Measurements from ENCODE around the gene DMAC1.
A peak's percentile ranks its signal among the peaks of the same experiment; 100 is the strongest.

DMAC1 gene, protein sequence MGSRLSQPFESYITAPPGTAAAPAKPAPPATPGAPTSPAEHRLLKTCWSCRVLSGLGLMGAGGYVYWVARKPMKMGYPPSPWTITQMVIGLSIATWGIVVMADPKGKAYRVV

DNA sequence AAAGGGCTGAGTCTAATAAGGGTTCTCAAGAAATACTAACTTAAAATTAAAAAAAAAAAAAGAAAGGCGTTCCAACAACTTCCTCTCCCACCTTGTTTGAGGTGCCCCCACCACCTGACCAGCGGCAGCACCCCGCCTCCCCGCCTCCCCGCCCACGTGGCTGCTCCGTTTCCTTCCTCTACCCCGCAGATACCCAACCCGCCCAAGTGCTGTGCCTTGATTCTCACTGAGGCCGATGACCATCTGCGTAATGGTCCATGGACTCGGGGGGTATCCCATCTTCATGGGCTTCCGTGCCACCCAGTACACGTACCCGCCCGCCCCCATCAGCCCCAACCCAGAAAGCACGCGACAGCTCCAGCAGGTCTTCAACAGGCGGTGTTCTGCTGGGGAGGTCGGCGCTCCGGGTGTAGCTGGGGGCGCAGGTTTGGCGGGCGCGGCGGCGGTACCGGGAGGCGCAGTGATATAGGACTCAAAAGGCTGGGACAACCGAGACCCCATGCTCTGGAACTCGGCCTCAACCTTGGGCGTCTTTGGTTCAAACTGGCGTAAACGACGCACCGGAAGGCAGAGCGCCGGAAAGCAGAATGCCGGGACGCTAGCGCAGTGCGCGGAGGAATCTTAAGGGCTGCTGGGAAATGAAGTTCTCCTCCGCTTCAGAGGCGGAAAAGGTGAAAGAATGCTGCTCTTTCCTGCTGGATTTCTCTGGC lies at the start of gene DMAC1:
TSS of gene DMAC1 (minus strand) at position 545 of the 710 bp plus-strand sequence. CDS start at position 501, 44 bp downstream.
- DNase-seq (ENCODE audit: low read depth): peak; percentile 86

- DNase-seq (ENCODE audit: low read depth): no peak
These were observed 49.8 kb upstream of the DMAC1 start for GRCh38 chr9:7849362-7849761.

DNA sequence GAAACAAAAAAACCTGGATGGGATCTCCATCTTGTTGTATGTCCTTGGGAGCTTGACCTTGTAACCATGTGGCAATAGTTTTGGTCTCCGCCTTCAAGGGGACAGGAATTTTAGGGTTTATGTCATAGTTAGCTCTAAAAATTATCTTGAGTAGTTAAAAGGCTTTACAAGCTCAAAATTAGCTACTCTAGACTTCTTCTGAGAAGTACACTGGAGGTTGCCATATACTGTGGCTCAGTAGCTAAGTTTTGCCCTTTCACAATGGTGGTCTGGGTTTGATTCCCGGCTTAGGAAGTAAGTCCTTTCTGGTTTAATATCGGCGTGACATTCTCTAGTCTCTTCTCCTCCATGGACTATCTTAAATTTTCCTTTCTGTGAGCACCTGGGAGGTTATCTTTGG lies 48.9 kb upstream of the DMAC1 start:
- no peak for DNase-seq (ENCODE audit: low read depth)

DNA sequence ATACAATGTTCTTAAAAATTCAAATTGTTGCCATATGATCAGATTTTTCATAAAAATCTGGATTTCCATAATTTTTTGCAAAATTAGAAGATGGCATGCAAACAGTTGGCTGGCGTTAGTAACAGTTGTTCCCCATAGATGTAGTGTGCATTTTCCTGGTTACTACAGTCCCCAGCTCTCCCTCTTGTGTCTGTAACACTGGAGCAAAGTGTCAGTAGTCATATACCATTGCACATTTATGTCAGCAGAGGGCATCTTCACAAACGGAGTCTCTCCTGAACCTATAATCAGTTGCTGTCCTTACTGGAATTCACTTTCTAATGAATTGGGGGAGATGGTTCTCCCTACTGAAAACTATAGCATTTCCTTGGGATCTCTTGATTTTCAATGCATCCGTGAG lies 44.7 kb upstream of the DMAC1 start:
- DNase-seq (ENCODE audit: low read depth): no peak

GRCh38 chr9:7841831-7842230 lies 42.3 kb upstream of the DMAC1 start:
- no peak for DNase-seq (ENCODE audit: low read depth)

GRCh38 chr9:7834531-7834930 lies 35.0 kb upstream of the DMAC1 start:
- DNase-seq (ENCODE audit: low read depth): no peak

DNA sequence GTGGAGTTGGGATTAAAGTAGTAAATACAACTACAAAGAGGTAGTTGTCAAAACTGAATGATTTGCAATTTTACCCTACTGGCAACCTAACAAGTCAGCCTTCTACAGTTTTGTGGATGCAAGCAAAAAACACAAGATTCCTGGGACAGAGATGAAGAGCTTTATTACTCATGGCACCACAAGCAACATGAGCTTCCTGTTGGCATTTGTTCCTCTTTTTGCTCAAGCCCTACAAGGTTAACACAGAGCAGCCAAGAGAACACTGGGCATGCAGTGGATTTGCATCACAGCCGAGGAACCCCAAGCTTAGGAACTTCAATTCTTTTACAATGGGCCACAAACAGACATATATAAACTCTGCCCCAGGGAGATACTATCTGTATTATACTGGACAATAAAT lies 28.8 kb upstream of the DMAC1 start:
- DNase-seq (ENCODE audit: low read depth): no peak

DNA sequence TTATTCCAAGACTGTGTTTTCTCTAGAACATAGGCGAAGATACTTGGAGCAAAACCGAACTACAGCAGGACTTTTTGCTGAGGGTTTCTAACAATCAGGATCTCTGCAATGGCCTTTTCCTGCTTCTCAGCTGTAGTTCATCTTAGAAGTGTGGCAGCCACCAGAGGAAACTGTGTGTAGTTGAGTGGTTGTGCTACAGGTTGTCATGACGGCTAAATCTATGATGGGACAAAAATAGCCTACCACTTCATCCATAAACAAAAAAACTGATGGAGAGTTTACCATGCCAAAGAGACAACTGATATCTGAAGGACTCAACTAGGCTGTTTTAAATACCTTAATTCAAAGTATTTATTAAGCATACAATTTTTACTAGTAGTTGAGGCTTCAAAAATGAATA lies 28.2 kb upstream of the DMAC1 start:
- no peak for DNase-seq (ENCODE audit: low read depth)

DNA sequence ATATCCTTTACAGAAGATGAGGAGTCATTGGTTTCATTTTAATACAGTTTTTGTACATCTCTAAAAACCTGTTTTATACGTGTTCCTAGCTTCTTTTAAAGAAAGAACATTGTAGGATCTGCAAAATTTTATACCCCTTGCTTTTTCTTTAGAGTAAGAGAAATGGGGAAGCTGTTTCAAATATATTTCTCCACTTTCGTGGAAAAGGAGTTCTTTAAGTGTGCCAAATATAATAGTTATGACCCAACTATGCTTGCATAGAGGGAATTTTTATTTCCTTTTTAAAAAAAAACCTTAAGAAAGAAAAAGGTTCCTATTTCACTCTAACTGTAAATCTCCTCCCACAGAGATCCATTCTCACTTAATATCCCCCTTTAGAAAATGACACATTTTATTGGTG lies 27.5 kb upstream of the DMAC1 start:
- no peak for DNase-seq (ENCODE audit: low read depth)

DNA sequence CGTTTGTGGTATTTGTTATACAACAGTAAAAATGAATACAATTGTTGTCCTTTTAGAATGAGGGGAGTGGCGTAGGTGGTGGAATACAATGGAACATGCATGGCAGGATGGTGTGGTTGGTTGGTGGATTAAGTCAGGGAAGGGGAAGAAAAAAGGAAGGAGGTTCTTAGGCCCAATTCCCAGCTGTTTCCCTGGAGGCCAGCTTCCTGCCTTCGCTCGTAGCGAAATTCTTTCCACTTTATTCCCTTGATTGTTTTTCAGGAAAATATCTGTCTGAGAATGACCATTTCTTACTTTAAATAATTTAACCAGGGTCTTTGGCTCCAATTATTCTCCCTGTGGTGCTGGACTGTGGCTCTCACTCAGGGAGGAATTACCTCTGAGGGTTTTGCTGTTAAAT lies 24.1 kb upstream of the DMAC1 start:
- DNase-seq (ENCODE audit: low read depth): no peak

GRCh38 chr9:7819984-7820383 lies 20.4 kb upstream of the DMAC1 start:
- no peak for DNase-seq (ENCODE audit: low read depth)

GRCh38 chr9:7816021-7816420 lies 16.4 kb upstream of the DMAC1 start:
- DNase-seq (ENCODE audit: low read depth): no peak

- DNase-seq (ENCODE audit: low read depth): no peak
These were observed 13.5 kb upstream of the DMAC1 start for GRCh38 chr9:7813030-7813429.

DNA sequence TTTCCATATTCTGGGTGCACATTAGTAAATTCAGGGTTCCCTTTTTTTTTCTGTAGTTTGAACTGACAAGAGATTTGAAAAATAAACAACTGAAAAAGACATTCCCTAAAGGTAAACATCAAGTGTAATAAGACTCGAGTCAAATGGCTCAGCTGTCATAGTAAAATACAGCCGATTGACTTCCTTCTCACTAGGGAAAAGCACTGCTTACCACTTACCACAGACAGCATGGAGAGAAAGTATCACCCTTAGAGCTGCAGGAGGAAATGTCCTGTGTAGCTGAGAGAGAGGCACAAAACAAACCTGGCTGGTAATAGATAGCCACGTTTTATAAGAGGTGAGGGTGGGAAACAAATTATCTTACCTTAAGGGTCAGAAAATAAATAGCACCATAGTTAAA lies 12.1 kb upstream of the DMAC1 start:
- DNase-seq (ENCODE audit: low read depth): no peak

- no peak for DNase-seq (ENCODE audit: low read depth)
These were observed 3.1 kb upstream of the DMAC1 start for GRCh38 chr9:7802666-7803065.

GRCh38 chr9:7799944-7800285 lies 337 bp upstream of the DMAC1 start:
- DNase-seq (ENCODE audit: low read depth): no peak

- DNase-seq (ENCODE audit: low read depth): no peak
These were observed 5.4 kb downstream of the DMAC1 start for GRCh38 chr9:7794196-7794595.

- no peak for DNase-seq (ENCODE audit: low read depth)
These were observed 8.2 kb downstream of the DMAC1 start for GRCh38 chr9:7791394-7791793.

- no peak for DNase-seq (ENCODE audit: low read depth)
These were observed 8.8 kb downstream of the DMAC1 start for GRCh38 chr9:7790819-7791182.

DNA sequence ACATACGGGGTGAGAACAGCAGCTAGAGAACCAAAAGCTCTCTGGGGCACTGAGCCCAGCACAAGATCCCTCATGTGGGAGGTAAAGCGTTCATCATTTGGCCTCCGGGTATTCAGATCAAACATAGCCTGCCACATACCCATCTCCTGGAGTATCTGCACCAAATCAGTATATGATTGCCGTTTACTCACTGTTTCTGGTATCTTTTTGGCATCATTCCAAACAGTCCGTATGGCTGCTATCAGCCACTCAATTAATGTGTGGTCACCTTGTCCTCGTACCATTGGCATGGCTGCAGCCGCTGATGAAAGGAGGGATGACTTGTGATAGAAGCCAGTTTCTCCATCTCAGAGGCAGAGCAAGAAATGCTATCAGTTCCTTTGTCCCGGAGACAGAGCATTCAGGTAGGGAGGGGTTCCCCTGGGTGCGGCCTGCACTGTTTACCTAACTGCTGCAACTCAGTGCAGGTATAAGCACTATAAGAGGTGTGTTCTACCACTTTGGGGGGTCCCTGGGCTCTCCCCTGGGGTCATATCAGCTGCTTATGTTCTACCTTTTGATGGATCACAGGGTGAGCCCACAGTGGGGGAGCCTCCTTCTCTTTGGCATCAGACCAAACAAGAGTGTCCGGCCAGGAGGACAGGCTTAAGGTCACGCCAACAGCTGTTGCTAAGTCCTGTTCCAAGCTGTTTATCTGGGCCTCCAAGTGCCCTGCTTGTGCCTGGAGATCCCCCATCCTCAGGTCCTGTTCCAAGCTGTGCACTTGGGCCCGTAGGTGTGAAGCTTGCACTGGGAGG lies 9.4 kb downstream of the DMAC1 start:
- DNase-seq (ENCODE audit: low read depth): no peak

- no peak for DNase-seq (ENCODE audit: low read depth)
These were observed 10.8 kb downstream of the DMAC1 start for GRCh38 chr9:7788772-7789171.

GRCh38 chr9:7785813-7786212 lies 13.8 kb downstream of the DMAC1 start:
- DNase-seq (ENCODE audit: low read depth): no peak

DNA sequence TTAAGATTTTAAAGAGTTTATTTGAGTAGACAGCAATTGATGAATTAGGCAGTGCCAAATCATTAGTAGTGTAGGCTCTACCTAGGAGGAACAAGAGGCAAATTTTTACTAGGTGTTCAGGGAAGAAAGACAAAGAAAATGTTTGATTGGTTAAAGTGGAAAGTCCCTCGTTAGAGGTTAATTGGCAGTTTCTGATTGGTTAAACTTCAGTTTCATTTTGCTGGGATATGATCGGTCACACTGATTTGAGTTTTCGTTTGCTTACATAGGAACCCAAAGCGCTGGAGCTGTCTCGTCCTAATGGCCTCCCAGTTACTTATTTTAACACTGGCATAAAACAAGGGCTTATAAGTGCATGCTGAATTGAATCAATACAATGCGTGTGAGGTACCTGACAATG lies 15.1 kb downstream of the DMAC1 start:
- DNase-seq (ENCODE audit: low read depth): no peak

DNA sequence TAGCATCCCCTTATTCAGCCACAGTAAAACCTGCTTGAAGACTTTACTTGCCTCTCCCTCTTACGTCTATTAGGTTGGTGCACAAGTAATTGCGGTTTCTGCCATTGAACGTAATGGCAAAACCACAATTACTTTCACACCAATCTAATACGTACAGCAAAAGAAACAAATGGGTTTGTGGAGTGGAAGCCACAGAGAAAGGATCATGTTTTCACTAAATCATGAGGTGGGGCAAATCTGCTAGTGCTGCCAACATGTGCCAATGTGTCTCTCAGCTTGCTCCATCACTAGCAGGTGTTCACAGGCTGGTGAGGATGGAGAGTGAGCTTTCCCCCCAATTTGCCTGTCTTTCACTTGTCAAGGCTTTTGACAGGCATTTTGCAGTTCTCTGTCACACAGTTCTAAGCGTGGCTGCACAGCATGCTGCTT lies 15.9 kb downstream of the DMAC1 start:
- no peak for DNase-seq (ENCODE audit: low read depth)
